ENCODE measurements around the gene TMEM179B.

DNA sequence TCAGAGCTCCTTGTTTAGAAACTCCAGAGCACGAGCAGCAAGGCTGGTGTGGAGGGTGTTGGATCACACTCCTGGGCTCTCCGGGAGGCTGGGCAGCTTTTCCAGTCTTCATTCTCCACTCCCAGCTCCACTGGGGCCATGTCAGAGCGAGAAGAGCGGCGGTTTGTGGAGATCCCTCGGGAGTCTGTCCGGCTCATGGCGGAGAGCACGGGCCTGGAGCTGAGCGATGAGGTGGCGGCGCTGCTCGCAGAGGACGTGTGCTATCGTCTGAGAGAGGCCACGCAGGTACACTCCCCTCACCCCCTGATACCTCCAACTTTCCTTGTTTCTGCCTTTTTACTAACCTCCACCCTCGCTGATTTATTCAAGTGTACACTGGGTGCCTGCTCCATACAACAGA, 11.6 kb upstream of the TMEM179B start:
- no peak for TF ChIP-seq POLR2A (IDR thresholded peaks at IDR 0.05)
- TF ChIP-seq, protein P1, sequence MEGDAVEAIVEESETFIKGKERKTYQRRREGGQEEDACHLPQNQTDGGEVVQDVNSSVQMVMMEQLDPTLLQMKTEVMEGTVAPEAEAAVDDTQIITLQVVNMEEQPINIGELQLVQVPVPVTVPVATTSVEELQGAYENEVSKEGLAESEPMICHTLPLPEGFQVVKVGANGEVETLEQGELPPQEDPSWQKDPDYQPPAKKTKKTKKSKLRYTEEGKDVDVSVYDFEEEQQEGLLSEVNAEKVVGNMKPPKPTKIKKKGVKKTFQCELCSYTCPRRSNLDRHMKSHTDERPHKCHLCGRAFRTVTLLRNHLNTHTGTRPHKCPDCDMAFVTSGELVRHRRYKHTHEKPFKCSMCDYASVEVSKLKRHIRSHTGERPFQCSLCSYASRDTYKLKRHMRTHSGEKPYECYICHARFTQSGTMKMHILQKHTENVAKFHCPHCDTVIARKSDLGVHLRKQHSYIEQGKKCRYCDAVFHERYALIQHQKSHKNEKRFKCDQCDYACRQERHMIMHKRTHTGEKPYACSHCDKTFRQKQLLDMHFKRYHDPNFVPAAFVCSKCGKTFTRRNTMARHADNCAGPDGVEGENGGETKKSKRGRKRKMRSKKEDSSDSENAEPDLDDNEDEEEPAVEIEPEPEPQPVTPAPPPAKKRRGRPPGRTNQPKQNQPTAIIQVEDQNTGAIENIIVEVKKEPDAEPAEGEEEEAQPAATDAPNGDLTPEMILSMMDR (IDR thresholded peaks at IDR 0.05): no peak
- no peak for TF ChIP-seq EP300 (IDR thresholded peaks at IDR 0.05)
- TF ChIP-seq POLR2AphosphoS5 (IDR thresholded peaks at IDR 0.05): no peak

Data from sigmoid colon (tissue), 4 donors.